GM12878 (cell line): ENCODE results near the gene GPR68. TPM values are rescaled to one million over a fixed set of nuclear protein-coding genes. Genes with fewer than 3 reads are reported as not detected.
A peak's percentile ranks its signal among the peaks of the same experiment; 100 is the strongest.

Source experiments
- ATAC-seq: fragments of 200-7000 bp; cut with Tn5 transposase; 3 replicates; pipeline ENCODE4 v1.9.1; 2020; ENCODE audit warnings: mild to moderate bottlenecking, moderate library complexity
- BruUV-seq: library from RNA; stranded (reverse); fragments of 400-500 nt; replicated peaks from 2 replicates; lab custom pipeline; 2021; lab: Mats Ljungman, UMichigan
- CTCF ChIA-PET: fragments of 300-600 bp; sonication (Branson Sonifier 250); formaldehyde crosslinking; extraction: SDS; loops from one replicate; lab custom pipeline; 2021; ENCODE audit warnings: inconsistent platforms; lab: Yijun Ruan, JAX
- POLR2A ChIA-PET: fragments of 350-600 bp; formaldehyde crosslinking; extraction: SDS; loops from one replicate; lab custom pipeline; 2021; ENCODE audit warnings: inconsistent platforms; lab: Charles Lee
- RAD21 ChIA-PET: fragments of 300-600 bp; sonication (Branson Sonifier 250); formaldehyde crosslinking; loops from one replicate; lab custom pipeline; 2023; ENCODE audit warnings: antibody characterized with exemption; ENCODE audit not compliant: unreplicated experiment; lab: Charles Lee
- SMC1A ChIA-PET: fragments of 300-600 bp; sonication (Branson Sonifier 250); formaldehyde crosslinking; loops from one replicate; lab custom pipeline; 2023; ENCODE audit not compliant: unreplicated experiment, uncharacterized antibody; lab: Charles Lee
- DNase-seq: peaks from one replicate; pipeline ENCODE4 v3.0.0-alpha.2; 2011; ENCODE audit warnings: low read depth, low spot score
- FAIRE-seq: peaks from 3 replicates; lab custom pipeline; 2011; peaks lifted over from hg19 to GRCh38; lab: Jason Lieb, UNC
- H2AFZ ChIP-seq: 2 replicates; pipeline ENCODE4 v1.6.0; 2011; ENCODE audit warnings: low read depth, low read length, control low read depth; ENCODE audit not compliant: control insufficient read depth
- H3K27ac ChIP-seq: 2 replicates; pipeline ENCODE4 v1.5.1; 2011; ENCODE audit warnings: control low read depth; ENCODE audit not compliant: control insufficient read depth, insufficient read depth
- H3K27me3 ChIP-seq, 2 experiments: replicated peaks in 1 of 2; 2 replicates each; pipeline versions ENCODE4 v1.6.0 to v1.6.1; 2011; ENCODE audit warnings: low read length in 1 of 2; ENCODE audit not compliant: control insufficient read depth in 2 of 2, insufficient read depth in 2 of 2
- H3K36me3 ChIP-seq, 2 experiments: 2 replicates each; pipeline ENCODE4 v1.5.1; 2011; ENCODE audit warnings: low read length in 1 of 2; ENCODE audit not compliant: control insufficient read depth in 2 of 2, insufficient read depth in 2 of 2
- H3K4me1 ChIP-seq: 2 replicates; pipeline ENCODE4 v1.6.1; 2011; ENCODE audit warnings: mild to moderate bottlenecking, low read length, moderate library complexity, mixed read lengths; ENCODE audit not compliant: control insufficient read depth, insufficient read depth
- H3K4me2 ChIP-seq: 2 replicates; pipeline ENCODE4 v1.6.0; 2011; ENCODE audit warnings: control low read depth; ENCODE audit not compliant: control insufficient read depth, insufficient read depth
- H3K4me3 ChIP-seq: fragments of 200-600 bp; sonication (generic); 2 replicates; pipeline ENCODE4 v1.5.1; 2016
- H3K79me2 ChIP-seq: 2 replicates; pipeline ENCODE4 v1.6.0; 2011; ENCODE audit warnings: low read length; ENCODE audit not compliant: control insufficient read depth, insufficient read depth
- H3K9ac ChIP-seq: 2 replicates; pipeline ENCODE4 v1.8.0; 2011; ENCODE audit warnings: low read length, control low read depth, mixed read lengths; ENCODE audit not compliant: control insufficient read depth, insufficient read depth
- H3K9me3 ChIP-seq: replicated peaks from 3 replicates; pipeline ENCODE4 v1.5.1; 2011; ENCODE audit warnings: mild to moderate bottlenecking, low read length; ENCODE audit not compliant: control insufficient read depth, insufficient read depth
- H4K20me1 ChIP-seq: 2 replicates; pipeline ENCODE4 v1.6.0; 2011; ENCODE audit not compliant: control insufficient read depth, insufficient read depth
- ASH2L ChIP-seq: fragments of 300-600, 200-600 bp; sonication (generic); IDR thresholded peaks from 2 replicates; pipeline ENCODE4 v1.6.1; 2017; ENCODE audit warnings: low read depth, mild to moderate bottlenecking, borderline replicate concordance
- BCL3 ChIP-seq: IDR thresholded peaks from 2 replicates; pipeline ENCODE4 v1.6.1; 2011; ENCODE audit warnings: borderline replicate concordance, low read depth, mild to moderate bottlenecking, moderate library complexity, low read length; ENCODE audit not compliant: insufficient read depth, poor library complexity, severe bottlenecking
- CEBPB ChIP-seq, 2 experiments: fragments of 150-350 bp in 1 of 2; IDR thresholded peaks; 2 replicates each; pipeline ENCODE4 v1.6.1; 2012 to 2014; ENCODE audit warnings: low read depth in 2 of 2, low read length in 2 of 2, borderline replicate concordance in 1 of 2, inconsistent platforms in 1 of 2
- WGBS: methylation state at CpG from one replicate; pipeline ENCODE4 v1.1.6; 2016; ENCODE audit warnings: low lambda C conversion rate; ENCODE audit not compliant: insufficient replicate concordance, insufficient coverage; ENCODE audit errors: missing lambda C conversion rate; 5-methylcytosine and 5-hydroxymethylcytosine counted together
- in situ Hi-C: fragments of 300-500 bp; cut with MboI; formaldehyde crosslinking; loops from 9 replicates; pipeline ENCODE4 v1.14.3; 2018; ENCODE audit warnings: mixed read lengths
- intact Hi-C: fragments of 100-400 bp; cut with micrococcal nuclease; formaldehyde crosslinking; loops from one replicate; pipeline ENCODE4 v1.14.2; 2022; ENCODE audit not compliant: unreplicated experiment
- polyA plus RNA-seq, 11 experiments: library from polyadenylated mRNA; depleted of rRNA in 4 of 11; unstranded in 6 of 11; stranded (reverse) in 5 of 11; fragments of >200 nt; fragmentation: Nextera tagmentation in 4 of 11; fragmentation: Illumina TruSeq in 1 of 11; extraction: Ambion mirVana in 4 of 11; extraction: Trizol in 1 of 11; gene quantifications; 1 replicate in 1 of 11; 2 replicates in 10 of 11; pipeline versions ENCODE4 v1.2.1 to v1.2.3, GENCODE V29; 2011 to 2016; ENCODE audit warnings: inconsistent platforms in 2 of 11, missing spikeins in 2 of 11, low read depth in 1 of 11
- total RNA-seq, 4 experiments: library from RNA; depleted of rRNA in 3 of 4; stranded (reverse); fragments of >200 nt in 3 of 4; fragmentation: Illumina TruSeq in 1 of 4; extraction: Trizol in 1 of 4; gene quantifications; 2 replicates each; pipeline versions ENCODE4 v1.2.1 to v1.2.3, GENCODE V29; 2013 to 2021

GPR68 gene
- total and polyA plus RNA-seq, 10 of the 15 experiments (the other 5 are each of a cell fraction or from before 2014, with no cell fraction given): 0.06 to 3.4 (median 1.8) TPM

- H3K4me2 ChIP-seq: no peak overlapping the region
- ATAC-seq: no peak
- ChIA-PET SMC1A (interaction anchor here (1.0 to 3.6 kb wide), 4 partner anchors 15 to 163 kb away, joined by 3 to 21 read pairs (median 3); partner anchors contain the start of gene GPR68), CTCF (interaction anchor here (0.5 to 2.0 kb wide), 4 partner anchors 27 to 85 kb away, joined by 3 to 8 read pairs (median 4); no protein-coding TSS in a partner anchor), POLR2A (interaction anchor here (1.6 kb wide), 1 partner anchor 14 kb away, joined by 5 read pairs; the partner anchor contains the start of gene GPR68), RAD21 (interaction anchor here (2.3 kb wide), 1 partner anchor 14 kb away, joined by 6 read pairs; the partner anchor contains the start of gene GPR68)
- in situ Hi-C loops: no loop called here
- no peak for DNase-seq
- no peaks in the 10 kb centered on the region for H3K27me3 ChIP-seq
- intact Hi-C loops: no loop called here
- no peak overlapping the region for H3K4me3 ChIP-seq
- H3K4me1 ChIP-seq: peaks cover 9% of the 10 kb centered on the region
- H3K9ac ChIP-seq: no peak overlapping the region
- 57% methylated on average over 16 of the region's 16 CpGs for WGBS
- no peak for FAIRE-seq
- no peak for TF ChIP-seq ASH2L
- peak; percentile 27 for TF ChIP-seq BCL3
- no peak for TF ChIP-seq CEBPB (IDR thresholded peaks at IDR 0.05; ENCODE audit: borderline replicate concordance in 1 of 2, low read depth in 2 of 2, low read length in 2 of 2)
- BruUV-seq: no TSS peak
- H2AFZ ChIP-seq: no peak overlapping the region
- no peaks in the 10 kb centered on the region for H4K20me1 ChIP-seq
- no peaks in the 10 kb centered on the region for H3K79me2 ChIP-seq
- H3K27ac ChIP-seq: no peak overlapping the region
- H3K9me3 ChIP-seq: no peaks in the 10 kb centered on the region
- no peaks in the 10 kb centered on the region for H3K36me3 ChIP-seq
These were observed 13.6 kb upstream of the GPR68 start for GRCh38 chr14:91258011-91258618.
